Lower lobe of right lung (tissue), 2 donors: Measurements from ENCODE around the gene PDZRN4. TPM values are rescaled to one million over a fixed set of nuclear protein-coding genes. Genes with fewer than 3 reads are reported as not detected.

Experiments
- ATAC-seq, 2 donors: fragments of 200-7000 bp; cut with Tn5 transposase; one replicate each; pipeline ENCODE4 v1.9.1; 2020 to 2022; ENCODE audit warnings: mild to moderate bottlenecking in 2 of 2, moderate library complexity in 2 of 2
- DNase-seq: peaks from one replicate; pipeline ENCODE4 v3.0.0-alpha.2; 2020
- H3K27ac ChIP-seq: fragments of 200-600 bp; one replicate; pipeline ENCODE4 v1.8.0; 2022
- H3K27me3 ChIP-seq: fragments of 200-600 bp; one replicate; pipeline ENCODE4 v1.8.0; 2022; ENCODE audit warnings: low read depth
- H3K36me3 ChIP-seq: fragments of 200-600 bp; one replicate; pipeline ENCODE4 v1.8.0; 2022; ENCODE audit warnings: mild to moderate bottlenecking
- H3K4me1 ChIP-seq: fragments of 200-600 bp; one replicate; pipeline ENCODE4 v1.8.0; 2022
- H3K4me3 ChIP-seq: fragments of 200-600 bp; one replicate; pipeline ENCODE4 v1.8.0; 2022; ENCODE audit warnings: mild to moderate bottlenecking
- H3K9me3 ChIP-seq: fragments of 200-600 bp; one replicate; pipeline ENCODE4 v1.8.0; 2022
- intact Hi-C: fragments of 100-400 bp; cut with DNase I; formaldehyde crosslinking; loops from one replicate; pipeline ENCODE4 v1.11.0; 2022
- total RNA-seq: library from RNA; stranded (reverse); fragmentation: NEBNext Ultra II Directional; extraction: Animal tissue kit (Norgen Biotek cat#: 25700); gene quantifications from one replicate; pipeline ENCODE4 v1.2.1, GENCODE V29; 2021
- TF ChIP-seq, protein P1 (sequence below): fragments of 200-600 bp; IDR thresholded peaks from one replicate; pipeline ENCODE4 v1.8.0; 2022; ENCODE audit warnings: antibody characterized with exemption, mild to moderate bottlenecking
- donor health status: DM: no; HTN: yes; CAD: no; lungs with severe emphysema.

PDZRN4 gene
- total RNA-seq, 1 donor from 2014 or later, result 1.6 TPM

DNA sequence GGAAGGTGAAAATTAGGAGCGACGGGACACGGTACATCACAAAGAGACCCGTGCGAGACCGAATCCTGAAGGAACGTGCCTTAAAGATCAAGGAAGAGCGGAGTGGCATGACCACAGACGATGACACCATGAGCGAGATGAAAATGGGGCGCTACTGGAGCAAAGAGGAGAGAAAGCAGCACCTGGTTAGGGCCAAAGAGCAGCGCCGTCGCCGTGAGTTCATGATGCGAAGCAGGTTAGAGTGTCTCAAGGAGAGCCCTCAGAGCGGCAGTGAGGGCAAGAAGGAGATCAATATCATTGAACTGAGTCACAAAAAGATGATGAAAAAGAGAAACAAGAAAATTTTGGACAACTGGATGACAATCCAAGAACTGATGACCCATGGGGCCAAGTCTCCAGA lies 385.3 kb downstream of the PDZRN4 start:
- TF ChIP-seq, protein P1, sequence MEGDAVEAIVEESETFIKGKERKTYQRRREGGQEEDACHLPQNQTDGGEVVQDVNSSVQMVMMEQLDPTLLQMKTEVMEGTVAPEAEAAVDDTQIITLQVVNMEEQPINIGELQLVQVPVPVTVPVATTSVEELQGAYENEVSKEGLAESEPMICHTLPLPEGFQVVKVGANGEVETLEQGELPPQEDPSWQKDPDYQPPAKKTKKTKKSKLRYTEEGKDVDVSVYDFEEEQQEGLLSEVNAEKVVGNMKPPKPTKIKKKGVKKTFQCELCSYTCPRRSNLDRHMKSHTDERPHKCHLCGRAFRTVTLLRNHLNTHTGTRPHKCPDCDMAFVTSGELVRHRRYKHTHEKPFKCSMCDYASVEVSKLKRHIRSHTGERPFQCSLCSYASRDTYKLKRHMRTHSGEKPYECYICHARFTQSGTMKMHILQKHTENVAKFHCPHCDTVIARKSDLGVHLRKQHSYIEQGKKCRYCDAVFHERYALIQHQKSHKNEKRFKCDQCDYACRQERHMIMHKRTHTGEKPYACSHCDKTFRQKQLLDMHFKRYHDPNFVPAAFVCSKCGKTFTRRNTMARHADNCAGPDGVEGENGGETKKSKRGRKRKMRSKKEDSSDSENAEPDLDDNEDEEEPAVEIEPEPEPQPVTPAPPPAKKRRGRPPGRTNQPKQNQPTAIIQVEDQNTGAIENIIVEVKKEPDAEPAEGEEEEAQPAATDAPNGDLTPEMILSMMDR, result no peak
- no peak for ATAC-seq
- Histone ChIP-seq H3K4me1 (no peaks in the 10 kb centered on the region), H3K27me3 (no peaks in the 10 kb centered on the region), H3K36me3 (no peaks in the 10 kb centered on the region), H3K9me3 (no peaks in the 10 kb centered on the region), H3K27ac (no peak overlapping the region), H3K4me3 (no peak overlapping the region)
- intact Hi-C loops, result no loop called here
- DNase-seq, result no peak

DNA sequence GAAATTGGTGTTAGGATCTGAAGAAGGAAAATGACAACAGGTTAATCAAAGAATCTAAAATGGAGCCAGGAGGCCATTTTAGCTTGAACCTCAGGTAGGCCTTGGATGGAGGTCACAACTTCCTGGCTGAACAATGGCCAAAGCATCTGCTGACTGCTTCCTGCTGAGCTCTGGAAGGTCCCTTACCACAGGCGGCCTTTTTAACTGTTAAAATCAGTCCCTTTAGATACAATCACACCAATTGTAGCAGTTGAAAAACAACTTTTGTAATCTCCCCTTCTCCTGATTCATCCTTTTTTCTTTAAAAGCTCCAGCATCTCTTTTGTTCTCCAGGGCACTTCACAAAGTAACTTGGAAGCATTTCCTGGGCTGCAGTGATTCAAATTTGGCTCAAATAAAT lies 388.8 kb downstream of the PDZRN4 start:
- H3K27me3 ChIP-seq, result no peaks in the 10 kb centered on the region
- TF ChIP-seq, protein P1, result no peak
- H3K36me3 ChIP-seq, result no peaks in the 10 kb centered on the region
- DNase-seq, result no peak
- H3K27ac ChIP-seq, result no peak overlapping the region
- intact Hi-C loops, result no loop called here
- ATAC-seq, result no peak
- no peak overlapping the region for H3K4me3 ChIP-seq
- no peaks in the 10 kb centered on the region for H3K4me1 ChIP-seq
- no peaks in the 10 kb centered on the region for H3K9me3 ChIP-seq

DNA sequence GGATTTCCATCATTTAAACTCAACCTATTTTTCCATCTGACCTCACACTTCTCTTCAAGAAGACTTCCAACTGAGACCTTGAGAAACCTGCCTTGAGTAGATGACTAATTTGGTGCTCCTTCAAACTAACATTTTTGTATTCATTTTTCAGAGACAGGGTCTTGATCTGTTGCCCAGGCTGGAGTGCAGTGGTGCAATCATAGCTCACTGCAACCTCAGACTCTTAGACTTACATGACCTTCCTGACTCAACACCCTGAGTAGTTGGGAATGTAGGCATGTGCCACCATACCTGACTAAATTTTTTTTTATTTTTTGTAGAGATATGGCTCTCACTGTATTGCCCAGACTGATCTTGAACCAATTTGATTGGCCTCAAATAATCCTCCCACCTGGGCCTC lies 389.9 kb downstream of the PDZRN4 start:
- no peak for ATAC-seq
- H3K36me3 ChIP-seq, result no peaks in the 10 kb centered on the region
- H3K27me3 ChIP-seq, result no peaks in the 10 kb centered on the region
- TF ChIP-seq, protein P1, result no peak
- no peaks in the 10 kb centered on the region for H3K4me1 ChIP-seq
- H3K27ac ChIP-seq, result no peak overlapping the region
- no peaks in the 10 kb centered on the region for H3K9me3 ChIP-seq
- DNase-seq, result no peak
- no peak overlapping the region for H3K4me3 ChIP-seq
- intact Hi-C loops, result no loop called here

DNA sequence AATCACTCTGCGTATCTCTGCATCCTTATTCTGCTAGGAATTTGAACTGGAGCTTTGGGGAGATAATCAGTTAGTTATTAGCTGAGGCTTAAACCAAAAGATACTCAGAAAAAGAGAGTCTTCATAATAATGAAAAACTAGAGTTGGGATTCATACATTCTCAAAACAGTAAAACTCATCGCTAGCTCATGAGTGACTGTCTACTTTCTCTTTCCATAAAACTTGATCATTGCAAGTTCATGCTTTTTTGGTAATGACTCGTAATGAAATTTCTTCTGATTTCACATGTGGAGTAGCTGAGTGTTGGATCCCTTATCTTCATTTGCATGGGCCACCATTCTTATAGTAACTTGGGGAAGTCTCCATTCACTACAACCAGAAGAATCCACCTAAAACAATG lies 397.7 kb downstream of the PDZRN4 start:
- DNase-seq, result no peak
- no peaks in the 10 kb centered on the region for H3K4me1 ChIP-seq
- TF ChIP-seq, protein P1, result no peak
- no peaks in the 10 kb centered on the region for H3K27me3 ChIP-seq
- H3K27ac ChIP-seq, result no peak overlapping the region
- intact Hi-C loops, result no loop called here
- no peak for ATAC-seq
- H3K36me3 ChIP-seq, result no peaks in the 10 kb centered on the region
- H3K9me3 ChIP-seq, result no peaks in the 10 kb centered on the region
- H3K4me3 ChIP-seq, result no peak overlapping the region

DNA sequence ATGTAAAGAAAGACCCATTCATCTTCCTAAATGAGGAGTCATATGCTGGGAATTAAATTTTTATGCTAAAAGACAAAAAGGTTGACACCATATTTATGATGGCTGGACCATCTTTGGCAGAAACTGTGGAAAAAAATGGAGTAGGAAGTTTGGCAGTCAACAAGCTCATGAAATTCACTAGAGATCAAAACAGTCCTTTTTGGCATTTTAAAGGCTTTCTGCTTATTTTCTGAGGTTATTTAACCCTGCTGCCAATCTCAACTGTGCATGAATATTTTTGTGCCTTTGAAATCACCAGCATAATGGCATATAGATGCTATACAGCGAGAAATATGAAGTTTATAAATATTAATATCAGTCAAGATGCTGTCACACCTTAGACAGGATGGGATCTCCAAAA lies 399.5 kb downstream of the PDZRN4 start:
- H3K27ac ChIP-seq, result no peak overlapping the region
- H3K4me1 ChIP-seq, result no peaks in the 10 kb centered on the region
- intact Hi-C loops, result no loop called here
- ATAC-seq (no peak), DNase-seq (no peak)
- no peaks in the 10 kb centered on the region for H3K9me3 ChIP-seq
- no peaks in the 10 kb centered on the region for H3K36me3 ChIP-seq
- TF ChIP-seq, protein P1, result no peak
- no peak overlapping the region for H3K4me3 ChIP-seq
- no peaks in the 10 kb centered on the region for H3K27me3 ChIP-seq

DNA sequence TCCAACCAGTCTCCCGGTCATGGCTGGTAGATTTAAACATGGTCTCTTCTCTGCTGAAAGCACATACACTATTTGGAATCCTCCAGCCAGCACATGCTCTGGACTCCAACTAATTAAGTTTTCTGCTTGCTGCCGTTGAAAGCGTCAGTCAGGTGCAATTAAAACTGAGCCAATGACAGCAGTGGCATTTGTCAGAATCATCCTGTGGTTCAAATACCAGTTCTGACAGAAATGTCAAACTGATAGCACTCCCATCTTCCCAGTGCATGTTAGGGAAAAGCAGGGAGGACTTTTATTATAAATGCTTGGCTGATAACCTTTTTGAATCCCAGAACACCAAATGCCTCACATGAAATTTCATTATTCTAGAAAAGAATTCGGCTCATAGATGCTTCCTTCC lies 401.8 kb downstream of the PDZRN4 start:
- intact Hi-C loops, result no loop called here
- no peaks in the 10 kb centered on the region for H3K36me3 ChIP-seq
- no peaks in the 10 kb centered on the region for H3K9me3 ChIP-seq
- no peaks in the 10 kb centered on the region for H3K27me3 ChIP-seq
- H3K4me1 ChIP-seq, result no peaks in the 10 kb centered on the region
- ATAC-seq, result no peak
- H3K27ac ChIP-seq, result no peak overlapping the region
- H3K4me3 ChIP-seq, result no peak overlapping the region
- no peak for DNase-seq
- TF ChIP-seq, protein P1, result no peak
